CD4-positive, alpha-beta T cell treated with Interleukin-21 for 1 hour (primary cell): ENCODE measurements around the gene ZBTB20.

Source experiments
- DNase-seq: peaks from one replicate; pipeline ENCODE4 v3.0.0-alpha.2; 2020

The ZBTB20 gene

GRCh38 chr3:115086344-115086743 lies 60.7 kb downstream of the ZBTB20 start:
- DNase-seq, result no peak

- DNase-seq, result no peak
Measured at GRCh38 chr3:115085197-115085865, 61.8 kb downstream of the ZBTB20 start.

GRCh38 chr3:115084686-115085085 lies 62.4 kb downstream of the ZBTB20 start:
- no peak for DNase-seq

GRCh38 chr3:115082260-115082659 lies 64.8 kb downstream of the ZBTB20 start:
- no peak for DNase-seq

GRCh38 chr3:115081444-115081843 lies 65.6 kb downstream of the ZBTB20 start:
- no peak for DNase-seq

GRCh38 chr3:115077501-115078250 lies 69.4 kb downstream of the ZBTB20 start:
- DNase-seq, result no peak

- no peak for DNase-seq
Measured at GRCh38 chr3:115074502-115074901, 72.6 kb downstream of the ZBTB20 start.

- DNase-seq, result no peak
Measured at GRCh38 chr3:115072265-115073021, 74.6 kb downstream of the ZBTB20 start.

GRCh38 chr3:115071601-115072000 lies 75.5 kb downstream of the ZBTB20 start:
- DNase-seq, result no peak

- no peak for DNase-seq
Measured at GRCh38 chr3:115071166-115071565, 75.9 kb downstream of the ZBTB20 start.

GRCh38 chr3:115068799-115069198 lies 78.3 kb downstream of the ZBTB20 start:
- DNase-seq, result no peak

GRCh38 chr3:115062412-115062956 lies 84.6 kb downstream of the ZBTB20 start:
- no peak for DNase-seq

GRCh38 chr3:115062009-115062408 lies 85.1 kb downstream of the ZBTB20 start:
- no peak for DNase-seq

GRCh38 chr3:115052906-115053305 lies 94.2 kb downstream of the ZBTB20 start:
- no peak for DNase-seq

GRCh38 chr3:115042351-115042750 lies 104.7 kb downstream of the ZBTB20 start:
- no peak for DNase-seq

GRCh38 chr3:115040673-115041286 lies 106.3 kb downstream of the ZBTB20 start:
- DNase-seq, result peak; percentile 48

- DNase-seq, result no peak
Measured at GRCh38 chr3:115040246-115040645, 106.8 kb downstream of the ZBTB20 start.

GRCh38 chr3:115038817-115039216 lies 108.3 kb downstream of the ZBTB20 start:
- no peak for DNase-seq

GRCh38 chr3:115022835-115023398 lies 124.2 kb downstream of the ZBTB20 start:
- DNase-seq, result no peak

GRCh38 chr3:115022199-115022598 lies 124.9 kb downstream of the ZBTB20 start:
- no peak for DNase-seq

GRCh38 chr3:115021061-115021460 lies 126.0 kb downstream of the ZBTB20 start:
- no peak for DNase-seq

- no peak for DNase-seq
Measured at GRCh38 chr3:115019900-115020299, 127.2 kb downstream of the ZBTB20 start.

GRCh38 chr3:115018694-115019093 lies 128.4 kb downstream of the ZBTB20 start:
- DNase-seq, result no peak
